DND-41 (cell line): ENCODE measurements around the gene OPTC.

Source experiments
- ATAC-seq: fragments of 200-7000 bp; cut with Tn5 transposase; 3 replicates; pipeline ENCODE4 v1.9.1; 2021; ENCODE audit warnings: low read depth; ENCODE audit not compliant: insufficient read depth
- DNase-seq: peaks from one replicate; pipeline ENCODE4 v3.0.0-alpha.2; 2020
- H2AFZ ChIP-seq: 2 replicates; pipeline ENCODE4 v1.6.0; 2012; ENCODE audit warnings: low read depth, low read length
- H3K27ac ChIP-seq: 2 replicates; pipeline ENCODE4 v1.5.1; 2012; ENCODE audit warnings: low read length, inconsistent platforms
- H3K27me3 ChIP-seq: fragments of 200-600 bp; sonication (generic); 2 replicates; pipeline ENCODE4 v1.6.0; 2012; ENCODE audit warnings: low read length, mild to moderate bottlenecking, inconsistent platforms; ENCODE audit not compliant: insufficient read depth, poor library complexity
- H3K36me3 ChIP-seq: 2 replicates; pipeline ENCODE4 v1.5.1; 2012; ENCODE audit warnings: low read length, inconsistent platforms; ENCODE audit not compliant: insufficient read depth
- H3K4me1 ChIP-seq: 2 replicates; pipeline ENCODE4 v1.5.1; 2012; ENCODE audit warnings: mild to moderate bottlenecking, low read length; ENCODE audit not compliant: insufficient read depth
- H3K4me2 ChIP-seq: 2 replicates; pipeline ENCODE4 v1.6.0; 2012; ENCODE audit warnings: mild to moderate bottlenecking, moderate library complexity, low read length, inconsistent platforms; ENCODE audit not compliant: insufficient read depth
- H3K4me3 ChIP-seq, 2 experiments: fragments of 200-600 bp in 1 of 2; shearing (Covaris generic) in 1 of 2; 2 replicates each; pipeline ENCODE4 v1.5.1; 2012 to 2016; ENCODE audit warnings: inconsistent platforms in 2 of 2, low read length in 2 of 2, mild to moderate bottlenecking in 2 of 2, low read depth in 1 of 2, moderate library complexity in 1 of 2
- H3K79me2 ChIP-seq: 2 replicates; pipeline ENCODE4 v1.6.0; 2012; ENCODE audit warnings: low read length, inconsistent platforms; ENCODE audit not compliant: insufficient read depth
- H3K9ac ChIP-seq: 2 replicates; pipeline ENCODE4 v1.6.0; 2012; ENCODE audit warnings: low read depth, mild to moderate bottlenecking, inconsistent platforms, low read length, moderate library complexity
- H3K9me3 ChIP-seq: 2 replicates; pipeline ENCODE4 v1.5.1; 2012; ENCODE audit warnings: low read length, moderate library complexity, mild to moderate bottlenecking, inconsistent platforms; ENCODE audit not compliant: insufficient read depth, severe bottlenecking
- H4K20me1 ChIP-seq: 2 replicates; pipeline ENCODE4 v1.6.0; 2012; ENCODE audit warnings: low read length; ENCODE audit not compliant: insufficient read depth
- CTCF ChIP-seq: IDR thresholded peaks from 2 replicates; pipeline ENCODE4 v1.5.1; 2012; ENCODE audit warnings: borderline replicate concordance, low read length, moderate library complexity, mild to moderate bottlenecking; ENCODE audit not compliant: poor library complexity, severe bottlenecking; ENCODE audit errors: extremely low read depth
- EZH2 ChIP-seq: IDR thresholded peaks from 3 replicates; pipeline ENCODE4 v1.6.1; 2012; ENCODE audit warnings: borderline replicate concordance, low read depth, mild to moderate bottlenecking, moderate library complexity, low read length, inconsistent platforms; ENCODE audit not compliant: severe bottlenecking

Gene OPTC

GRCh38 chr1:203454986-203455471 is 38.9 kb upstream of the OPTC start:
- H3K4me1 ChIP-seq, result no peaks in the 10 kb centered on the region
- H3K4me3 ChIP-seq, result no peak overlapping the region
- no peaks in the 10 kb centered on the region for H4K20me1 ChIP-seq
- no peaks in the 10 kb centered on the region for H3K9me3 ChIP-seq
- DNase-seq, result no peak
- H2AFZ ChIP-seq, result no peak overlapping the region
- H3K79me2 ChIP-seq, result no peaks in the 10 kb centered on the region
- no peaks in the 10 kb centered on the region for H3K36me3 ChIP-seq
- no peak overlapping the region for H3K4me2 ChIP-seq
- H3K27ac ChIP-seq, result no peak overlapping the region
- H3K9ac ChIP-seq, result no peak overlapping the region
- no peak for ATAC-seq
- H3K27me3 ChIP-seq, result peaks cover 20% of the 10 kb centered on the region
- TF ChIP-seq EZH2 (no peak), CTCF (no peak)

GRCh38 chr1:203455706-203456105 is 38.2 kb upstream of the OPTC start:
- H3K9me3 ChIP-seq, result no peaks in the 10 kb centered on the region
- H3K27ac ChIP-seq, result no peak overlapping the region
- H3K4me1 ChIP-seq, result no peaks in the 10 kb centered on the region
- no peak for DNase-seq
- no peaks in the 10 kb centered on the region for H3K79me2 ChIP-seq
- TF ChIP-seq EZH2 (no peak), CTCF (no peak)
- no peak overlapping the region for H3K4me2 ChIP-seq
- peaks cover 20% of the 10 kb centered on the region for H3K27me3 ChIP-seq
- no peak overlapping the region for H3K9ac ChIP-seq
- H4K20me1 ChIP-seq, result no peaks in the 10 kb centered on the region
- H3K4me3 ChIP-seq, result no peak overlapping the region
- H3K36me3 ChIP-seq, result no peaks in the 10 kb centered on the region
- no peak overlapping the region for H2AFZ ChIP-seq
- ATAC-seq, result no peak

- Histone ChIP-seq H3K27me3 (peaks cover 20% of the 10 kb centered on the region), H3K9ac (no peak overlapping the region), H4K20me1 (no peaks in the 10 kb centered on the region), H3K4me3 (no peak overlapping the region), H3K4me2 (no peak overlapping the region), H3K4me1 (no peaks in the 10 kb centered on the region), H2AFZ (no peak overlapping the region), H3K9me3 (no peaks in the 10 kb centered on the region), H3K36me3 (no peaks in the 10 kb centered on the region), H3K27ac (no peak overlapping the region), H3K79me2 (no peaks in the 10 kb centered on the region)
- ATAC-seq (no peak), DNase-seq (no peak)
- TF ChIP-seq CTCF, result no peak
- TF ChIP-seq EZH2, result no peak
Measured at GRCh38 chr1:203456577-203456976, 37.4 kb upstream of the OPTC start.

GRCh38 chr1:203458078-203458477 is 35.9 kb upstream of the OPTC start:
- no peak overlapping the region for H2AFZ ChIP-seq
- no peak overlapping the region for H3K27ac ChIP-seq
- no peak overlapping the region for H3K4me3 ChIP-seq
- no peaks in the 10 kb centered on the region for H3K79me2 ChIP-seq
- ATAC-seq (no peak), DNase-seq (no peak)
- no peaks in the 10 kb centered on the region for H4K20me1 ChIP-seq
- TF ChIP-seq EZH2 (no peak), CTCF (no peak)
- H3K4me1 ChIP-seq, result no peaks in the 10 kb centered on the region
- H3K36me3 ChIP-seq, result no peaks in the 10 kb centered on the region
- H3K4me2 ChIP-seq, result no peak overlapping the region
- peaks cover 30% of the 10 kb centered on the region for H3K27me3 ChIP-seq
- H3K9me3 ChIP-seq, result no peaks in the 10 kb centered on the region
- no peak overlapping the region for H3K9ac ChIP-seq
